HepG2 (cell line): ENCODE data around the gene LHPP. TPM values are rescaled to one million over a fixed set of nuclear protein-coding genes. Genes with fewer than 3 reads are reported as not detected.
A peak's percentile ranks its signal among the peaks of the same experiment; 100 is the strongest.

Source experiments
- ATAC-seq: fragments of 200-7000 bp; cut with Tn5 transposase; 3 replicates; pipeline ENCODE4 v1.9.1; 2020; ENCODE audit warnings: mild to moderate bottlenecking, moderate library complexity
- BruUV-seq: library from RNA; stranded (reverse); fragments of 400-500 nt; replicated peaks from 2 replicates; lab custom pipeline; 2021; lab: Mats Ljungman, UMichigan
- CTCF ChIA-PET: fragments of 300-600 bp; formaldehyde crosslinking; extraction: SDS; loops from one replicate; lab custom pipeline; 2021; ENCODE audit warnings: low total read pairs, inconsistent platforms, low intra/inter-chr PET ratio; lab: Yijun Ruan, JAX
- POLR2A ChIA-PET: fragments of 350-600 bp; sonication (Branson Sonifier 250); formaldehyde crosslinking; loops from one replicate; lab custom pipeline; 2020; ENCODE audit warnings: antibody characterized with exemption, inconsistent platforms; lab: Yijun Ruan, JAX
- DNase-seq: peaks from one replicate; pipeline ENCODE4 v3.0.0-alpha.2; 2015; ENCODE audit warnings: low spot score
- FAIRE-seq: peaks from 3 replicates; lab custom pipeline; 2011; peaks lifted over from hg19 to GRCh38; lab: Jason Lieb, UNC
- H2AFZ ChIP-seq: one replicate; pipeline ENCODE4 v1.6.1; 2011; ENCODE audit warnings: low read length, inconsistent platforms
- H3K27ac ChIP-seq: fragments of 300-600 bp; 3 replicates; pipeline ENCODE4 v1.8.0; 2011; ENCODE audit warnings: mixed run types, mild to moderate bottlenecking, mixed read lengths, low read length, inconsistent platforms; ENCODE audit not compliant: insufficient read depth; ENCODE audit errors: extremely low read length
- H3K27me3 ChIP-seq, 2 experiments: fragments of 200-600 bp in 1 of 2; 2 replicates in 1 of 2; 3 replicates in 1 of 2; pipeline versions ENCODE4 v1.6.0 to v1.8.0; 2011; ENCODE audit warnings: low read length in 2 of 2, mild to moderate bottlenecking in 2 of 2, moderate library complexity in 2 of 2, inconsistent platforms in 1 of 2; ENCODE audit not compliant: insufficient read depth in 2 of 2, control insufficient read depth in 1 of 2
- H3K36me3 ChIP-seq, 2 experiments: fragments of 200-600 bp in 1 of 2; replicated peaks in 1 of 2; 2 replicates in 1 of 2; 3 replicates in 1 of 2; pipeline versions ENCODE4 v1.5.1 to v1.8.0; 2011; ENCODE audit warnings: low read length in 2 of 2, inconsistent platforms in 1 of 2; ENCODE audit not compliant: insufficient read depth in 2 of 2, control insufficient read depth in 1 of 2
- H3K4me1 ChIP-seq: 2 replicates; pipeline ENCODE4 v1.5.1; 2012; ENCODE audit warnings: low read length, inconsistent platforms; ENCODE audit not compliant: insufficient read depth
- H3K4me2 ChIP-seq: 2 replicates; pipeline ENCODE4 v1.6.0; 2011; ENCODE audit warnings: low read depth, low read length, inconsistent platforms
- H3K4me3 ChIP-seq, 3 experiments: fragments of 200-600 bp in 1 of 3; sonication (generic), shearing (Covaris generic) in 1 of 3; replicated peaks in 1 of 3; 2 replicates each; pipeline ENCODE4 v1.5.1; 2011 to 2016; ENCODE audit warnings: low read length in 3 of 3, inconsistent platforms in 2 of 3, low read depth in 2 of 3, mild to moderate bottlenecking in 2 of 3, control low read depth in 1 of 3, mixed read lengths in 1 of 3; ENCODE audit not compliant: insufficient read depth in 1 of 3
- H3K79me2 ChIP-seq: one replicate; pipeline ENCODE4 v1.6.1; 2011; ENCODE audit warnings: low read length, inconsistent platforms; ENCODE audit not compliant: insufficient read depth
- H3K9ac ChIP-seq: 2 replicates; pipeline ENCODE4 v1.6.0; 2011; ENCODE audit warnings: mild to moderate bottlenecking, low read depth, low read length, inconsistent platforms; ENCODE audit not compliant: insufficient read depth
- H3K9me3 ChIP-seq: 2 replicates; pipeline ENCODE4 v1.5.1; 2012; ENCODE audit warnings: mild to moderate bottlenecking, low read length
- H4K20me1 ChIP-seq: 2 replicates; pipeline ENCODE4 v1.6.0; 2011; ENCODE audit warnings: inconsistent platforms, mild to moderate bottlenecking, low read length, moderate library complexity; ENCODE audit not compliant: insufficient read depth
- EP300 ChIP-seq, 3 experiments: sonication (generic) in 1 of 3; formaldehyde crosslinking in 1 of 3; IDR thresholded peaks; 2 replicates each; pipeline versions ENCODE4 v1.5.1 to v1.6.1; 2011 to 2020; ENCODE audit warnings: low read depth in 2 of 3, low read length in 2 of 3, borderline replicate concordance in 1 of 3, improper control_type of control experiment in 1 of 3, mild to moderate bottlenecking in 1 of 3, missing genetic modification reagents in 1 of 3, moderate library complexity in 1 of 3
- GPN1 ChIP-seq: sonication (generic); formaldehyde crosslinking; IDR thresholded peaks from 2 replicates; pipeline ENCODE4 v1.5.1; 2020; ENCODE audit warnings: missing genetic modification reagents, borderline replicate concordance
- HDAC2 ChIP-seq: sonication (generic); formaldehyde crosslinking; IDR thresholded peaks from 2 replicates; pipeline ENCODE4 v1.4.0; 2020; ENCODE audit warnings: missing genetic modification reagents
- HNRNPL ChIP-seq: fragments of 200-400 bp; formaldehyde crosslinking; IDR thresholded peaks from 2 replicates; pipeline ENCODE4 v1.6.1; 2017; ENCODE audit warnings: mild to moderate bottlenecking, low read depth, low read length
- HOXA9 ChIP-seq: sonication (generic); formaldehyde crosslinking; IDR thresholded peaks from 2 replicates; pipeline ENCODE4 v1.8.1; 2022; ENCODE audit warnings: missing genetic modification reagents, mild to moderate bottlenecking, moderate library complexity, borderline replicate concordance
- JDP2 ChIP-seq: sonication (generic); formaldehyde crosslinking; IDR thresholded peaks from 2 replicates; pipeline ENCODE4 v1.8.1; 2022; ENCODE audit warnings: missing genetic modification reagents, borderline replicate concordance
- KDM3A ChIP-seq: IDR thresholded peaks from 2 replicates; pipeline ENCODE4 v1.6.1; 2018; ENCODE audit warnings: low read depth, missing compliant biosample characterization
- MTA1 ChIP-seq: sonication (generic); formaldehyde crosslinking; IDR thresholded peaks from 2 replicates; pipeline ENCODE4 v1.4.0; 2020; ENCODE audit warnings: missing genetic modification reagents, mild to moderate bottlenecking, borderline replicate concordance
- MYPOP ChIP-seq: sonication (generic); formaldehyde crosslinking; IDR thresholded peaks from 2 replicates; pipeline ENCODE4 v1.8.1; 2023; ENCODE audit warnings: mild to moderate bottlenecking, moderate library complexity, missing genetic modification reagents
- NFIB ChIP-seq: sonication (generic); formaldehyde crosslinking; IDR thresholded peaks from 2 replicates; pipeline ENCODE4 v1.9.0; 2021; ENCODE audit warnings: missing genetic modification reagents, mild to moderate bottlenecking, borderline replicate concordance
- PHB2 ChIP-seq: fragments of 450-650 bp; IDR thresholded peaks from 2 replicates; pipeline ENCODE4 v1.6.1; 2018; ENCODE audit not compliant: partially characterized antibody
- POLR2A ChIP-seq, 2 experiments: IDR thresholded peaks; 2 replicates each; pipeline ENCODE4 v1.6.1; 2011; ENCODE audit warnings: low read depth in 2 of 2, low read length in 2 of 2, mild to moderate bottlenecking in 1 of 2, moderate library complexity in 1 of 2; ENCODE audit not compliant: insufficient read depth in 1 of 2
- SMARCC2 ChIP-seq: fragments of 450-650 bp; IDR thresholded peaks from 2 replicates; pipeline ENCODE4 v1.6.1; 2017; ENCODE audit warnings: antibody characterized with exemption, mild to moderate bottlenecking
- TCF7 ChIP-seq: sonication (generic); IDR thresholded peaks from 2 replicates; pipeline ENCODE4 v1.6.1; 2016; ENCODE audit warnings: antibody characterized with exemption, low read depth
- XBP1 ChIP-seq: sonication (generic); formaldehyde crosslinking; IDR thresholded peaks from 2 replicates; pipeline ENCODE4 v1.5.0; 2020; ENCODE audit warnings: missing genetic modification reagents
- ZBTB25 ChIP-seq: IDR thresholded peaks from 2 replicates; pipeline ENCODE4 v1.6.1; 2018; ENCODE audit warnings: missing genetic modification reagents
- ZMYM4 ChIP-seq: sonication (generic); formaldehyde crosslinking; IDR thresholded peaks from 2 replicates; pipeline ENCODE4 v1.8.1; 2023; ENCODE audit warnings: mild to moderate bottlenecking, missing genetic modification reagents
- ZNF275 ChIP-seq: sonication (generic); formaldehyde crosslinking; IDR thresholded peaks from 2 replicates; pipeline ENCODE4 v1.8.0; 2022; ENCODE audit warnings: missing genetic modification reagents, mild to moderate bottlenecking, inconsistent platforms, borderline replicate concordance
- ZNF33B ChIP-seq: sonication (generic); formaldehyde crosslinking; IDR thresholded peaks from 2 replicates; pipeline ENCODE4 v1.5.1; 2020; ENCODE audit warnings: mild to moderate bottlenecking, missing genetic modification reagents
- ZNF768 ChIP-seq: sonication (generic); formaldehyde crosslinking; IDR thresholded peaks from 2 replicates; pipeline ENCODE4 v1.4.0; 2020; ENCODE audit warnings: missing genetic modification reagents
- ZNF878 ChIP-seq: sonication (generic); formaldehyde crosslinking; IDR thresholded peaks from 2 replicates; pipeline ENCODE4 v1.8.1; 2023; ENCODE audit warnings: mild to moderate bottlenecking, missing genetic modification reagents, moderate library complexity
- WGBS: methylation state at CpG from one replicate; pipeline ENCODE4 v1.1.6; 2017; ENCODE audit warnings: low lambda C conversion rate; 5-methylcytosine and 5-hydroxymethylcytosine counted together
- in situ Hi-C: cut with HindIII; loops from 2 replicates; pipeline ENCODE4 v1.10.0; 2017; ENCODE audit warnings: low pct_unique_long_range_greater_than_20kb; ENCODE audit not compliant: extremely low pct_ligation_motif_present
- intact Hi-C: fragments of 100-400 bp; cut with micrococcal nuclease; formaldehyde crosslinking; loops from one replicate; pipeline ENCODE4 v1.10.0; 2022; ENCODE audit not compliant: unreplicated experiment
- polyA plus RNA-seq, 8 experiments: library from polyadenylated mRNA; depleted of rRNA in 3 of 8; stranded (reverse) in 7 of 8; unstranded in 1 of 8; fragments of >200 nt; fragmentation: Illumina TruSeq in 4 of 8; extraction: Trizol in 4 of 8; gene quantifications; 2 replicates each; pipeline versions ENCODE4 v1.2.1 to v1.2.3, GENCODE V29; 2011 to 2016; ENCODE audit warnings: low read depth in 4 of 8, missing spikeins in 1 of 8, mixed read lengths in 1 of 8; ENCODE audit not compliant: insufficient read depth in 1 of 8
- total RNA-seq, 5 experiments: library from RNA; depleted of rRNA; stranded (reverse); fragments of >200 nt; fragmentation: Illumina TruSeq; extraction: Trizol; gene quantifications; 2 replicates each; pipeline ENCODE4 v1.2.3, GENCODE V29; 2016; ENCODE audit warnings: low read depth in 1 of 5

The LHPP gene
- total and polyA plus RNA-seq, 2 of the 13 experiments (the other 11 are each of a cell fraction or from before 2014, with no cell fraction given), result 5.2 to 13.1 TPM

GRCh38 chr10:124418726-124419501 is 42.7 kb upstream of the LHPP start, which contains the start of gene OAT (continued):
- peak; percentile 17; the same call in 1 of the 2 replicates for TF ChIP-seq ZBTB25
- TF ChIP-seq GPN1 (CRISPR knock-in tag), result no peak
- TF ChIP-seq EP300 (IDR thresholded peaks at IDR 0.05; ENCODE audit: low read depth in 2 of 2, low read length in 2 of 2), result peak in 1 of 2 experiments; percentile 26; a peak in 2 of 4 replicates
- TF ChIP-seq EP300 (CRISPR knock-in tag; IDR thresholded peaks at IDR 0.05; ENCODE audit: borderline replicate concordance), result no peak
- no peak for TF ChIP-seq XBP1 (CRISPR knock-in tag)
- TF ChIP-seq KDM3A (CRISPR knock-in tag), result peak; percentile 65; the same call in 1 of the 2 replicates
- TF ChIP-seq MYPOP, result peak; percentile 48; the same call in 1 of the 2 replicates
- TF ChIP-seq SMARCC2, result no peak
- no peak for TF ChIP-seq PHB2

GRCh38 chr10:124419635-124420034 is 42.0 kb upstream of the LHPP start:
- CTCF ChIA-PET, result no interaction called here
- 80% methylated on average over 8 of the region's 10 CpGs for WGBS
- FAIRE-seq (no peak), ATAC-seq (no peak), DNase-seq (no peak)
- POLR2A ChIA-PET, result interaction anchor here (1.0 to 4.3 kb wide), 5 partner anchors 15 to 103 kb away, joined by 6 to 27 read pairs (median 9); partner anchors contain the start of gene LHPP
- no peak overlapping the region for H3K27ac ChIP-seq
- H3K36me3 ChIP-seq, result no peaks in the 10 kb centered on the region
- H3K4me3 ChIP-seq, result peak overlapping the region in 2 of 3 experiments; percentile 48 to 81; a peak in 3 of 6 replicates
- BruUV-seq, result no TSS peak
- no peak overlapping the region for H2AFZ ChIP-seq
- in situ Hi-C loops, result loop anchor here (5.0 kb wide), 1 partner anchor 43 kb away; the partner anchor contains the start of gene LHPP
- peaks cover 45% of the 10 kb centered on the region for H3K4me1 ChIP-seq
- intact Hi-C loops, result loop anchor here (2.0 kb wide), 1 partner anchor 51 kb away; no protein-coding TSS in a partner anchor
- peak overlapping the region; percentile 96 for H3K4me2 ChIP-seq
- no peak overlapping the region for H3K9ac ChIP-seq
- peaks cover 0 to 31% of the 10 kb centered on the region in 2 experiments; a peak in 3 of 5 replicates for H3K27me3 ChIP-seq
- H3K79me2 ChIP-seq, result peaks cover 26% of the 10 kb centered on the region
- peaks cover 18% of the 10 kb centered on the region for H4K20me1 ChIP-seq
- no peaks in the 10 kb centered on the region for H3K9me3 ChIP-seq
- TF ChIP-seq TCF7 (no peak), ZNF878 (CRISPR knock-in tag) (no peak), ZMYM4 (no peak), NFIB (CRISPR knock-in tag) (no peak), HNRNPL (no peak), POLR2A (IDR thresholded peaks at IDR 0.05; ENCODE audit: insufficient read depth in 1 of 2, low read depth in 2 of 2, low read length in 2 of 2) (no peak), MTA1 (CRISPR knock-in tag) (no peak), JDP2 (CRISPR knock-in tag) (no peak), ZNF768 (CRISPR knock-in tag) (no peak), ZNF33B (CRISPR knock-in tag) (no peak), HDAC2 (CRISPR knock-in tag) (no peak), ZNF275 (CRISPR knock-in tag) (no peak), HOXA9 (no peak)
